Ovary (tissue), 9 donors: ENCODE results near the gene APOA4. TPM values are rescaled to one million over a fixed set of nuclear protein-coding genes. Genes with fewer than 3 reads are reported as not detected.
A peak's percentile ranks its signal among the peaks of the same experiment; 100 is the strongest.

ENCODE experiments used
- DNase-seq, 5 donors: peaks; one replicate each; pipeline ENCODE4 v3.0.0-alpha.2; 2019 to 2020
- H3K27ac ChIP-seq, 2 donors: fragments of 200-600 bp; one replicate each; pipeline versions ENCODE4 v1.5.1 to v1.8.0; 2019 to 2022
- H3K27me3 ChIP-seq: fragments of 200-600 bp; one replicate; pipeline ENCODE4 v1.8.0; 2022
- H3K36me3 ChIP-seq: fragments of 200-600 bp; sonication (generic); one replicate; pipeline ENCODE4 v1.5.1; 2019
- H3K4me1 ChIP-seq: one replicate; pipeline ENCODE4 v1.8.1; 2013; ENCODE audit warnings: mild to moderate bottlenecking, moderate library complexity; ENCODE audit not compliant: insufficient read depth
- H3K4me3 ChIP-seq: fragments of 200-600 bp; sonication (generic); one replicate; pipeline ENCODE4 v1.5.1; 2017
- H3K9me3 ChIP-seq, 2 donors: fragments of 200-600 bp in 1 of 2; sonication (generic) in 1 of 2; one replicate each; pipeline versions ENCODE4 v1.5.1 to v1.8.1; 2013 to 2019; ENCODE audit warnings: mild to moderate bottlenecking in 1 of 2, moderate library complexity in 1 of 2
- EP300 ChIP-seq: sonication (generic); formaldehyde crosslinking; IDR thresholded peaks from one replicate; pipeline ENCODE4 v1.6.1; 2017; ENCODE audit warnings: antibody characterized with exemption
- POLR2A ChIP-seq: fragments of 450-650 bp; IDR thresholded peaks from one replicate; pipeline ENCODE4 v1.6.1; 2017; ENCODE audit warnings: antibody characterized with exemption, mild to moderate bottlenecking, moderate library complexity
- WGBS, 3 donors: extraction: QIAGEN DNeasy Blood & Tissue Kit in 1 of 3; methylation state at CpG; one replicate each; pipeline versions ENCODE4 v1.1.5 to v1.1.7; 2013 to 2017; 5-methylcytosine and 5-hydroxymethylcytosine counted together
- intact Hi-C, 4 donors: fragments of 100-400 bp; cut with DNase I; formaldehyde crosslinking; loops; one replicate each; pipeline versions ENCODE4 v1.11.0 to v1.15.1; 2022 to 2023
- polyA plus RNA-seq, 2 donors: library from polyadenylated mRNA; stranded (reverse); fragments of 200-250 nt in 1 of 2; fragments of 350-450 nt in 1 of 2; fragmentation: Illumina TruSeq in 1 of 2; extraction: RNeasy Lipid Tissue Mini Kit (QIAGEN cat#74804) in 1 of 2; gene quantifications; one replicate each; pipeline ENCODE4 v1.2.3, GENCODE V29; 2013 to 2014
- total RNA-seq, 7 donors: library from RNA; depleted of rRNA in 2 of 7; stranded (reverse); fragments of >200 nt in 2 of 7; fragmentation: NEBNext Ultra II Directional in 3 of 7; extraction: Animal tissue kit (Norgen Biotek cat#: 25700) in 3 of 7; gene quantifications; one replicate each; pipeline versions ENCODE4 v1.1.0 to v1.2.4, GENCODE V29; 2016 to 2023
- TF ChIP-seq, protein P1 (sequence below), 3 donors: fragments of 450-650 bp in 2 of 3; fragments of 200-600 bp in 1 of 3; IDR thresholded peaks; one replicate each; pipeline versions ENCODE4 v1.5.1 to v1.8.0; 2016 to 2022; ENCODE audit warnings: antibody characterized with exemption in 3 of 3, mild to moderate bottlenecking in 1 of 3
- donor health status: DM: no; HTN: no; CAD: no; lungs with moderate emphysema.
- donor health status: DM: no; HTN: no; CAD: no.
- donor health status: Bipolar disorder and iron deficiency.
- donor health status: DM: yes; HTN: yes; CAD: no.
- donor health status: DM: no; HTN: no; CAD: no.
- donor health status: DM: yes; HTN: yes; CAD: no.

APOA4 gene
- total and polyA plus RNA-seq, 9 donors = 0.19 to 41.7 TPM; not detected in 7

DNA sequence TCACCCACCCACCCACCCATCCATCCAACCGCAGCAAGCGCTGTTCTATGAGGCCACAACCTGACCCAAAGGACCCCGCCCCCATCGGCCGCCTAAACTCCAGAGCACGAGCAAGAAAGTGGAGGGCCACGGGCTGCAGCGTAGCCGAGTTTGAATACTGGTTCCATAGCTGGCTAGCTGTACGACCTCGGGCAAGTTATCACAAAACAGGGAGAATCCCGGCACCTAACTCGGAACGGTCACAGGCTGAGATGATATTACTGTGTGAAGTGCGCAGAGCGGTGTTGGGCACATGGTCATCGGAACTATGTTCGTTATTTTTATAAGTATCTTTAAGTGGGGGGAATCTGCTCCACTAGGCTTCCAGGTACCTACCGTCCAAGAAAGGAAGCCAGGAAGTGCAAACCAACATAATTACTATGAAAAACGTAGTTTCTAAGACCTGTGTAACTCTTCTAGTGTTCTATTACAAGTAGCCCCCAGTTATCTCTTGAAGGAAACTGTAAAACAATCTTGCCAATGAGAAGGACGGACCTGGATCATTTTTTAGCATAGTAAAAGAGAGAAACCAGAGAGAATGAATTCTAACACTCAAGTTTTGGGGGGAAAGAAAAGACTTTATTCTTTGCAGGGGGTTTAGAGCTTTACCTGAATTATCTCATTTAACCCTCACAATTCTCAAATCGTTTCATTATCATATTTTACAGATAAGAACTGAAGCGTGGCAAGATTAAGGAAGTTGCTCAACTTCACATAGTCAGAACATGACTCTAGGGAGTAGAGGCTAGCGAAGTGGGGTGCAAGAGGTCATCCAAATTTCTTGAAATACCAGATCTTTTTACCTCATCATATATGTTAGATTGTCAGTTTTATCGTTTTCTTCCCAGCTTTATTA is 49.7 kb downstream of the APOA4 start:
- Histone ChIP-seq H3K4me3 (peak overlapping the region; percentile 83), H3K36me3 (no peaks in the 10 kb centered on the region), H3K4me1 (peaks cover 3% of the 10 kb centered on the region), H3K27me3 (no peaks in the 10 kb centered on the region), H3K9me3 (no peaks in the 10 kb centered on the region), H3K27ac (peak overlapping the region in 1 of 2 donors; percentile 77)
- TF ChIP-seq, protein P1, sequence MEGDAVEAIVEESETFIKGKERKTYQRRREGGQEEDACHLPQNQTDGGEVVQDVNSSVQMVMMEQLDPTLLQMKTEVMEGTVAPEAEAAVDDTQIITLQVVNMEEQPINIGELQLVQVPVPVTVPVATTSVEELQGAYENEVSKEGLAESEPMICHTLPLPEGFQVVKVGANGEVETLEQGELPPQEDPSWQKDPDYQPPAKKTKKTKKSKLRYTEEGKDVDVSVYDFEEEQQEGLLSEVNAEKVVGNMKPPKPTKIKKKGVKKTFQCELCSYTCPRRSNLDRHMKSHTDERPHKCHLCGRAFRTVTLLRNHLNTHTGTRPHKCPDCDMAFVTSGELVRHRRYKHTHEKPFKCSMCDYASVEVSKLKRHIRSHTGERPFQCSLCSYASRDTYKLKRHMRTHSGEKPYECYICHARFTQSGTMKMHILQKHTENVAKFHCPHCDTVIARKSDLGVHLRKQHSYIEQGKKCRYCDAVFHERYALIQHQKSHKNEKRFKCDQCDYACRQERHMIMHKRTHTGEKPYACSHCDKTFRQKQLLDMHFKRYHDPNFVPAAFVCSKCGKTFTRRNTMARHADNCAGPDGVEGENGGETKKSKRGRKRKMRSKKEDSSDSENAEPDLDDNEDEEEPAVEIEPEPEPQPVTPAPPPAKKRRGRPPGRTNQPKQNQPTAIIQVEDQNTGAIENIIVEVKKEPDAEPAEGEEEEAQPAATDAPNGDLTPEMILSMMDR (IDR thresholded peaks at IDR 0.05) = no peak
- TF ChIP-seq POLR2A (no peak), EP300 (no peak)
- WGBS, 3 donors = 5 to 6% (median 5%) methylated on average over 25 of the region's 25 CpGs
- no peak for DNase-seq
- intact Hi-C loops = no loop called here

DNA sequence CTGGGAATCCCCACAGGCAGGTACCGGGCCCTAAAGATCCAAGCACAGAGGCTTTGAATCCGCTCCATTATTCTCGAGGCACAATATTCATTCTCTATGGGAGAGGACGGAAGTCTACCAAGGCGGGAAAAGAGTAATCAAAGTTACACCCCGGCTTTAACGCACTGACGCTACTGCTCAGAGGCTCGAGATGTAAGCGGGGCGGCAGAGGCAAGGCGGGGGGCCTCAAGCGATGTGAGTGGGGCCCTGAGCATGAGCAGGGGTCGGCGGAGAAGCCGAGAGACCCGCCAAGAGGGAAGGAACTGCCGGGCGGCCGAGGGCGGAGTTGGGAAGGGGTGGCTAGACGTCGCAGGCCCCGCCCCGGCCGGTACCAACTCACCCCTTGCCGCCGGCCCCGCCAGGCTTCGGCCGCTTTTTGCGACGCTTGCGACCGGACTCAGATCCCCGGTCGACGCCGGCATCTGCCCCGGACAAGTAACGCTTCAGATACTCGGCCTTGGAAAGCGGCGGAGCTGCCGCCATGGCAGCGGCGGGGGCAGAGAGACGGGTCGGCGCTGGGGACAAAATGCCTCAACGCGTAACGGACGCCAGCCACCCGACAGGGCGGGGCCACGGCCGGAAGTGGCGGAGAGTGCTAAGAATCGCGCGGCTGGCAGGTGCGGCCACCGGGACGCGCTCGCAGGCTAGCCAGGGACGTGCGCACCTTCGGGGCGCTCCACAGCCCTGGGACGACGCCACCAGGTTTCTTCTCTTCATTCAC is 50.5 kb downstream of the APOA4 start, which contains the start of gene BUD13:
Gene BUD13 (minus strand): TSS at position 545 of the 760 bp plus-strand sequence. CDS start 23 bp downstream, at position 522.
- Histone ChIP-seq H3K4me1 (peaks cover 3% of the 10 kb centered on the region), H3K27ac (peak within 1 kb of the TSS; percentile 77 to 82), H3K27me3 (no peaks in the 10 kb centered on the region), H3K36me3 (no peaks in the 10 kb centered on the region), H3K4me3 (peak within 1 kb of the TSS; percentile 83), H3K9me3 (no peaks in the 10 kb centered on the region)
- WGBS, 3 donors = 0 to 1% (median 0%) methylated on average over 59 to 73 of the region's 73 CpGs
- DNase-seq = peak; percentile 88 to 94 (median 93)
- TF ChIP-seq, protein P1 (IDR thresholded peaks at IDR 0.05) = peak in 1 of 3 donors; percentile 13
- TF ChIP-seq EP300 (no peak), POLR2A (peak; percentile 51)
- intact Hi-C loops = no loop called here

DNA sequence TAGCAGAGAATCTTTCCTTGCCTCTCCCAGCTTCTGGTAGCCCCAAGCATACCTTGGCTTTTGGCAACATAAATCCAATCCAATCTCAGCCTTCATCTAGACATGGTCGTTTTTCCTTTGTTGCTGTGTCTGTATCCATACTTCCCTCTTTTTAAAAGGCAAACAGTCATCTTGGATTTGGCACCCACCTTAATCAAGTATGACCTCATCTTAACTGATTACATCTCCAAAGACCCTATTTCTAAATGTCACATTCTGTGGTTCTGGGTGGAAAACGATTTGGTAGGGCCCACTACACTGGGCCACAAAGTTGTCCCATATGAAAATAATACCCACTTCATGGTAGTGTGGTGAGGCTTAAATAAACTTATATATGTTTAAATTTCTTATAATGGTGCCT is 51.2 kb downstream of the APOA4 start:
- DNase-seq = no peak
- WGBS, 3 donors = 2 to 6% (median 5%) methylated on average over 2 of the region's 2 CpGs
- H3K4me1 ChIP-seq = peaks cover 3% of the 10 kb centered on the region
- no peaks in the 10 kb centered on the region for H3K9me3 ChIP-seq
- H3K36me3 ChIP-seq = no peaks in the 10 kb centered on the region
- intact Hi-C loops = no loop called here
- H3K27me3 ChIP-seq = no peaks in the 10 kb centered on the region
- no peak overlapping the region for H3K27ac ChIP-seq
- no peak for TF ChIP-seq POLR2A
- no peak for TF ChIP-seq EP300
- TF ChIP-seq, protein P1 (IDR thresholded peaks at IDR 0.05) = no peak
- H3K4me3 ChIP-seq = peak overlapping the region; percentile 83

Other genes starting within 250 kb of the APOA4 start
- 10 to 100 TPM; 14.3 to 20.3 (median 17.0) TPM for gene BUD13, start 50.3 kb downstream of the APOA4 start, total RNA-seq
- gene BUD13, start 50.3 kb downstream of the APOA4 start, polyA plus RNA-seq = 10 to 100 TPM; 15.6 to 25.0 TPM
- gene ZPR1, start 35.3 kb downstream of the APOA4 start, total RNA-seq = 10 to 100 TPM; 12.0 to 68.7 (median 37.0) TPM
- 10 to 100 TPM; 17.8 to 58.3 TPM for gene ZPR1, start 35.3 kb downstream of the APOA4 start, polyA plus RNA-seq
- gene APOA5, start 31.4 kb downstream of the APOA4 start, total RNA-seq = under 1 TPM in 2 of 7 donors, not detected in 5; 0.35 to 0.43 TPM
- not detected for gene APOA5, start 31.4 kb downstream of the APOA4 start, polyA plus RNA-seq
- gene APOC3, start 6.6 kb upstream of the APOA4 start, total RNA-seq = 10 to 100 TPM in 1 of 7 donors, 1 to 10 TPM in 2, not detected in 4; 2.7 to 18.0 (median 4.3) TPM
- gene APOC3, start 6.6 kb upstream of the APOA4 start, polyA plus RNA-seq = not detected
- gene APOA1, start 14.3 kb upstream of the APOA4 start, total RNA-seq = 10 to 100 TPM in 5 of 7 donors, 1 to 10 TPM in 2; 5.3 to 39.9 (median 19.0) TPM
- 10 to 100 TPM; 10.8 to 42.8 TPM for gene APOA1, start 14.3 kb upstream of the APOA4 start, polyA plus RNA-seq